HG03571 (cell line): ENCODE measurements around the gene FMN1.

Experiments used
- ATAC-seq: cut with Tn5 transposase; IDR thresholded peaks from one replicate; pipeline ENCODE4 v1.9.1; 2021; ENCODE audit not compliant: unreplicated experiment

FMN1 gene

GRCh38 chr15:33155691-33156420 is 38.7 kb downstream of the FMN1 start:
- ATAC-seq: no peak

- ATAC-seq: no peak
Observed at GRCh38 chr15:33154351-33155166, 40.0 kb downstream of the FMN1 start.

- ATAC-seq: no peak
Observed at GRCh38 chr15:33153548-33153947, 41.0 kb downstream of the FMN1 start.

GRCh38 chr15:33152502-33153109 is 41.9 kb downstream of the FMN1 start:
- no peak for ATAC-seq

GRCh38 chr15:33150971-33151370 is 43.5 kb downstream of the FMN1 start:
- no peak for ATAC-seq

DNA sequence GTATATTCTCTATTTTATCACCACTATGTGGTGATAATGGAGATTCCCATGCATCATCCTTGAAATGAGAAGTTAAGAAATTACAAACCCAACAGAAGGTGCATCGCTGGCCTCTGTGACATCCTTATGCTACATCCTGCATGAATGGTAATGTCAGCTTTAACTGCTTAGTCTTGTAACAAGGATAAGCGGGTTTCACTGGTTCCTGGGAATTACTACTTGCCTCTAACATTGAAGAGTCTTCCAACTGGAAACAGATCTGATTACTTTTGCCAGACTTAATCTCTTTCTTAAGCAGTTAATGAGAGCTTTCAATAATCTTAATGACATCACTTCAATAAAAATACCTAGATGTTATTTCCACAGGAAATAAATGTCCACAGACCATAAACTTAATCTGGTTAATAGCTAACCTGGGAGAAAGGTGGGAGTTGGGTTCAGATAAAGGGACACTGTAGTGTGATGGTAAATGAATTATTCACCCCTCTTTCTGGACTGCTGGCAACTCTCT is 44.0 kb downstream of the FMN1 start:
- ATAC-seq: no peak

DNA sequence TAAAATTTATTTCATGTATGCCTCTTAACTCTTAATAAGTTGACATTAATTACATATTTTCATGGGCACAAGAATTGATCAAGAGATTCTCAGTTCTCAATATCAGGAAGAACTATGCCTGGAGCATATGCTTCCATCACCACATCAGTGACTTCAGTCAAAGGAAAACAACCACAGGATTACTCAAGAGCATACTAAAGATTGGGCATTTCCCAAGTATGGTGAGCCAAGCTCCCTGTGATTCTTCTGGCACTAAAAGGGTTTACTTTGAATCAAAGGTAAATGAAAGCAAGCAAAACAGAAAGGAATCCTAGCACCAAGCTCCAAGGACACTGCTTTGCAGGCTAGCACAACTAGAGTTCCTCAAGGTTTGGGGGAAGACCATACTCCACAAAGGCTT is 44.6 kb downstream of the FMN1 start:
- ATAC-seq: no peak

- no peak for ATAC-seq
Observed at GRCh38 chr15:33148129-33148751, 46.3 kb downstream of the FMN1 start.

DNA sequence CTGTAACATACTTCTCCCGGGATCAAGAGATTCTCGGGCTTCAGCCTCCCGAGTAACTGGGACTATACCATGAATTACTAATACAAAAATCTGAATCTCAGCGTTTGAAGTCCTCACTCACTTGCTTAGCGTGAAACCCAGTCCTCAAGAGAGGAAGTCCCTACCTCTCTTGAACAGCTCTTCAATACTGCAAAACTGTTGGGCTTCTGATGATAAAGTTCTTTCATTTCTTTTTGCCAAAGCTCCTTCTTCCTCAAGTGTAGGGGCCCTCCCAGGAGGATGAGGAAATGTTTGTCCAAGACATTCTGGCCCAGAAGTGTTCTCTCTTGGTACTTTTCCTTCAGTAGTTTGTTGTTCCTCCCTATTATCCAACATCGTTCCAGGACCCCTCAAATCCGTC is 48.5 kb downstream of the FMN1 start:
- no peak for ATAC-seq

- no peak for ATAC-seq
Observed at GRCh38 chr15:33145447-33145846, 49.1 kb downstream of the FMN1 start.

DNA sequence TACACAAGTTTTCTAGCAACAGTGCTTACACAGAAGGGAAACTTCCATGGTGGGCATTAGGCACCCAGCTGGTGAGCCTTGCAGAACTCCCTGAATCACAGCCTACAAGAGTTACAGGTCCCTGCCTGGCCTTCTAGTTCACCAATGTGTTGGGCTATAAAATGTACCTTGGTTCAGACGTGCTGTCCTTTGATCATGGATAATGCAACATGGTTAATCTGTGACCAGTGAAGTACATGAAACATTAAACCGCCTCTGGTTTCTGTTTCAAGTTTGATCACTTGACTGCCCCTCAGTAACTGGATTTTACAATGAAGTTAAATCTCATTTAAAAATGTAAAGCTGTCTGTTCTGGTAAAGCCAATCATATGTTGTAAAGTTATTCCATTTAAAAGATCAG is 51.8 kb downstream of the FMN1 start:
- peak; percentile 84 for ATAC-seq

- ATAC-seq: no peak
Observed at GRCh38 chr15:33138000-33138399, 56.5 kb downstream of the FMN1 start.

DNA sequence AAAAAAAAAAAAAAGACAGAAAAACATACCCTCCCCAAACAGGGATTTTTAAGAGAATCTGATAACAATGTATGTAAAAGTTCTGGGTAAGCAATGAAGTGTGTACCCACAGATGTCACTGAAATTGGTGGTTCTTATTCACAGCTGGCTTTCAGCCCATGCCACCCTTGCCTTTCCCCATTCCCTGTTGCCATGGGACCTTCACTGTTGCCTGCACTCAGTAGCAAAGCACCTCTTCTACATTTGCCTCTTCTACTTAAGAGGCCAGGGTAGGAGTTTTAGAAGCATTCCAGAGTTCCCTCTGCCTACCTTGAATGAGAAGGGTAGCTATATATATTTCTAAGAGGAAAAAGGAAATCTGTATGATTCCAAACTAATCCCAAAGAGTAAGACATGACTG is 57.4 kb downstream of the FMN1 start:
- ATAC-seq: no peak

DNA sequence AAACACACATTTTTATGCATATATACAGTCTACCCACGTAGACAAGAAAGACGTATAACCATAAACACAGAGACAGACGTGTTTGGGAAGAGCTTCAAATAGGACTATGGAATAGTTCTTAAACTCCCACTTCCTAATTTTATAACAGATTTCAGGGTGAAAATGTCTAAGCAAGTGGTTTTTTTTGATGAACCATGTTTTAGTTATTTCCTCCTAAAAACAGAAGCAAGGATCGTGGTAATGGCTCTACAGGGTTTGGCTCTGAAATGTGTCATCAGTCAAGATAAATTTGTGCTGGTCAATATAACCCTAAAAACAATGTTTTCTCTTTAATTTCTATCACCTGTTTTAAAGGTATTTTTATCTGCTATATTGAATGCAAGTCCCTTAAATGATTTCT is 58.2 kb downstream of the FMN1 start:
- no peak for ATAC-seq

DNA sequence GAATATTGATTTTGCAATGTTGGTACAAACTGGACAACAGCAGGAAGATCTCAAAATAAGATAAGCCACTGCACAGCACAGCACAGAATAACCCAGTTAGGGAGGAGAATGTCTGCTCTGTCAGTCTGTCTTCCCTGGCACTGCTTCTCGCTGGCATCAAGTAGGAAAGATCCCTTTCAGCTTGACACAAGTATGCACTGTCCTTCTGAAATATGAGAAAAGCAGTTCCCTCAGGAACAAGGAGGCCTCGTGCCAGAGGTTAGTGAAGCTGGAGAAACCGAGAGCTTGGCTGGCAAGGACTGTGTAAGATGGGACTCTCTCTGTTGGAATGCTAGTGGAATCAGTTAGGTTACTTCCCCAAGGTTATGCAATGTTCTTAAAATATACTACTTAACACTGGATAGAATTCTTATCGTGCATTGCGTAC is 59.1 kb downstream of the FMN1 start:
- no peak for ATAC-seq

DNA sequence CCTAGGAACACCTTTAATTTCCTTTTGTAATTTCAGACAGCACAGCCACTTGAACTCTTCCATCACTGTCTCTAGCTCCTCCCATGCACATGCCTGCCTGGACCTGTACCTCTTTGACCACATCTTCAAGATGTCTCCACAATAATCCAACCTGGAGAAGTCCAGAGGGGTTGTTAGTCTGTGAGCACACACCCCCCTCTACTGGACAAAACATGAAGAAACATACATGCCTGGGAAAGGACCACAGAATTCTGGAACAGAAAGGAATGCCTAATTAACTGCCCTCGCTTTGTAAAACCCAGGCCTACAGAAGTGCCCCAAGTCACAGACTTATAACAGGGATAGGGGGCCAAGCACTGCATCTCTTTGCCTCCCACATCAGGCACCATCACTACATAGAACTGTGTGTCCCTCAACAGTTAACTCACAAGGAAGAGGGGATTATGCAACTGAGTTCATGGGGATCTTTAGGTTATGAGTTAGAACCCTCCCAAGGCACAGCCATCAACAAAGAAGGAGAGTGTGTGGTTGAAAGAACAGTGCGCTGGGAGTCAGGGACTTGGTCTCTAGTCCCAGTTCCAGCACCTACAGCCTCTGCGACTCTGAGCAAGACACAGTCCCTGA is 61.7 kb downstream of the FMN1 start:
- no peak for ATAC-seq

GRCh38 chr15:33132233-33132580 is 62.3 kb downstream of the FMN1 start:
- ATAC-seq: no peak

DNA sequence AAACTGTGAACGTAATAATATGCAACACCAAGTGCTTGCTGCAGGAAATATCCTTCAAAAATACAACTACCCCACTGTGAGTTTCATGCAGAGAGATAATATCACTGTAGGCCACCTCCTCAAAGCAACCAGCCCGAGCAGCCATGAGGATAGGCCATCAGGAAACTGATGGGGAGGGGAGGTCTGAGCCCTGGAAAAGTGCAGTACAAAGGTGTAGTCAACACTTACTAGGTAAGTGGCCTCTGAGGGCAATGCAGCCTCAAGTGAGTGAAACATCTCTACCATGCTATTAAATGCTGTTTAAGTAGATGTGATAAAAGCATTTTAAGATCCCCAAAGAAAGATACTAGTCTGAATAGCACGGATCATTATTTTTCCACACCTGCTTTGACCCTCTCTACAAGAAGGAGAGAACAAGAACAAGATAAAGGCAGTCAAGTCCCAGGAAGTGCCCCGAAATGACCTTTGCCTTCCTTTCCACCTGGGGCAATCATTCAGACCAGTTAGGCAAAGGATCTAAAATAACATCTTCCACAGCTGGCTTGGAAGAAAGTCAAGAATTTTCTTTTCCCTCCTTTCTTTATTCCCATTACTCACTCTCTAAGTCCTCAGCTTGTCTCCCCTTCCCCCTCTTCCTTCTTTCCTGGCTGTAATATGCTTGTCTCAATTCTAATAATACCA is 62.8 kb downstream of the FMN1 start:
- ATAC-seq: no peak

GRCh38 chr15:33126559-33127290 is 67.8 kb downstream of the FMN1 start:
- no peak for ATAC-seq
